HL-60 (cell line): Measurements from ENCODE around the gene TBX18.

Source experiments
- DNase-seq, 2 experiments: peaks; one replicate each; pipeline ENCODE4 v3.0.0-alpha.2; 2010 to 2020; ENCODE audit warnings: low read depth in 1 of 2, low spot score in 1 of 2
- H3K27ac ChIP-seq: fragments of 250-450 bp; sonication (Bioruptor Pico); replicated peaks from 2 replicates; pipeline ENCODE4 v1.5.1; 2020; ENCODE audit warnings: mild to moderate bottlenecking, moderate library complexity
- H3K27me3 ChIP-seq: fragments of 250-450 bp; sonication (Bioruptor Pico); 2 replicates; pipeline ENCODE4 v1.5.1; 2021; ENCODE audit warnings: mild to moderate bottlenecking, moderate library complexity; ENCODE audit not compliant: insufficient read depth, poor library complexity, severe bottlenecking
- H3K4me3 ChIP-seq: replicated peaks from 2 replicates; pipeline ENCODE4 v1.5.1; 2011; ENCODE audit warnings: mild to moderate bottlenecking, control low read depth, low read length; ENCODE audit not compliant: insufficient read depth
- GABPA ChIP-seq: IDR thresholded peaks from 2 replicates; pipeline ENCODE4 v1.6.1; 2012; ENCODE audit warnings: low read depth
- POLR2AphosphoS5 ChIP-seq: IDR thresholded peaks from 2 replicates; pipeline ENCODE4 v1.6.1; 2012; ENCODE audit warnings: low read depth
- REST ChIP-seq: IDR thresholded peaks from 2 replicates; pipeline ENCODE4 v1.6.1; 2012; ENCODE audit warnings: low read depth; ENCODE audit not compliant: insufficient replicate concordance
- SPI1 ChIP-seq: IDR thresholded peaks from 2 replicates; pipeline ENCODE4 v1.6.1; 2012; ENCODE audit warnings: low read depth, mild to moderate bottlenecking, borderline replicate concordance
- TF ChIP-seq, protein P1 (sequence below): IDR thresholded peaks from one replicate; pipeline ENCODE4 v1.5.1; 2011; ENCODE audit warnings: low read length, control low read depth, inconsistent platforms; ENCODE audit not compliant: insufficient read depth

TBX18 gene

DNA sequence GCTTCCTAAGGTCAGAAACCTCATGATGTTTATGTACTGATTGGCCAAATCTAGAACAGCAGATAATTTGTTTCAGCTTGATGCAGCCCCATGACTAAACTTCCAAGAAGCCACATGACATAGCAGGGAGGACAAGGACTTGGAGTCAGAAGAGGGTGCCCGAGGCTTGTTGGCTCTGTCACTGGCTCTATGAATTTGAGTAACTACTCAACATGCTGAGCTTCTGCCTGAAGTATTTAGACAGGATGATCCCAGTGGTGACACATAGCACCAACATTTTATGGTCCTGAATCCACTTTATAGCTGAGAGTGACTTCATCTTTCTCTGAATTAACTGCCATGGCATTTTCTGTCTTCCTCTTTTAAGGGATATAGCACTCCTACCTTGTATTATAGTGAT lies 13.5 kb upstream of the TBX18 start:
- no peak for DNase-seq
- H3K27me3 ChIP-seq: peaks cover 37% of the 10 kb centered on the region

GRCh38 chr6:84776392-84776791 lies 12.0 kb upstream of the TBX18 start:
- peaks cover 49% of the 10 kb centered on the region for H3K27me3 ChIP-seq

More for the DNA sequence above, 13.5 kb upstream of the TBX18 start:
- H3K4me3 ChIP-seq: no peak overlapping the region
- no peak overlapping the region for H3K27ac ChIP-seq
- TF ChIP-seq SPI1 (no peak), REST (no peak), GABPA (no peak), POLR2AphosphoS5 (no peak)
- TF ChIP-seq, protein P1, sequence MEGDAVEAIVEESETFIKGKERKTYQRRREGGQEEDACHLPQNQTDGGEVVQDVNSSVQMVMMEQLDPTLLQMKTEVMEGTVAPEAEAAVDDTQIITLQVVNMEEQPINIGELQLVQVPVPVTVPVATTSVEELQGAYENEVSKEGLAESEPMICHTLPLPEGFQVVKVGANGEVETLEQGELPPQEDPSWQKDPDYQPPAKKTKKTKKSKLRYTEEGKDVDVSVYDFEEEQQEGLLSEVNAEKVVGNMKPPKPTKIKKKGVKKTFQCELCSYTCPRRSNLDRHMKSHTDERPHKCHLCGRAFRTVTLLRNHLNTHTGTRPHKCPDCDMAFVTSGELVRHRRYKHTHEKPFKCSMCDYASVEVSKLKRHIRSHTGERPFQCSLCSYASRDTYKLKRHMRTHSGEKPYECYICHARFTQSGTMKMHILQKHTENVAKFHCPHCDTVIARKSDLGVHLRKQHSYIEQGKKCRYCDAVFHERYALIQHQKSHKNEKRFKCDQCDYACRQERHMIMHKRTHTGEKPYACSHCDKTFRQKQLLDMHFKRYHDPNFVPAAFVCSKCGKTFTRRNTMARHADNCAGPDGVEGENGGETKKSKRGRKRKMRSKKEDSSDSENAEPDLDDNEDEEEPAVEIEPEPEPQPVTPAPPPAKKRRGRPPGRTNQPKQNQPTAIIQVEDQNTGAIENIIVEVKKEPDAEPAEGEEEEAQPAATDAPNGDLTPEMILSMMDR: no peak

GRCh38 chr6:84775751-84776150 lies 11.4 kb upstream of the TBX18 start:
- H3K27me3 ChIP-seq: peaks cover 52% of the 10 kb centered on the region
- no peak for DNase-seq
- H3K4me3 ChIP-seq: no peak overlapping the region
- TF ChIP-seq REST (no peak), SPI1 (no peak), POLR2AphosphoS5 (no peak), GABPA (no peak)
- TF ChIP-seq, protein P1: no peak
- H3K27ac ChIP-seq: no peak overlapping the region

More at GRCh38 chr6:84776392-84776791, 12.0 kb upstream of the TBX18 start:
- no peak for TF ChIP-seq GABPA
- Histone ChIP-seq H3K27ac (no peak overlapping the region), H3K4me3 (no peak overlapping the region)
- no peak for DNase-seq

DNA sequence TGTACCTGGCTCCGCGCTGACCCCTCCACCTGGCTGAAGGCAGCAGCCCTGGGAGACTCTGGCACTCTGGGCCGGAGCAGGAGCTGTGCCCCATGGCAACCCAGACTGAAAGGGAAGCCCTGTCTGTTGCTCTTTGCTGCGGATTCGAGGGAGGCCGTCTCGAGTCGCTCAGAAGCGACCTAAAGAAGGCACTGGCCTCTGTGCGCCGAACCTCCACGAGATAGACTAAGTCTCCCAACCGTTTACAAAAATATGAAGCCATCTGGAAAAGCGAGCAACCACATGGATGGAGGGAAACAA lies 10.5 kb upstream of the TBX18 start:
- Histone ChIP-seq H3K4me3 (no peak overlapping the region), H3K27me3 (peaks cover 55% of the 10 kb centered on the region), H3K27ac (no peak overlapping the region)
- no peak for TF ChIP-seq SPI1
- TF ChIP-seq REST: no peak
- TF ChIP-seq, protein P1: no peak
- no peak for TF ChIP-seq POLR2AphosphoS5
- TF ChIP-seq GABPA: no peak
- DNase-seq: no peak
